Neuronal stem cell (in vitro differentiated cells): Measurements from ENCODE around the gene AMZ1.

Source experiments
- DNase-seq: peaks from one replicate; pipeline ENCODE4 v3.0.0-alpha.2; 2013; ENCODE audit warnings: low spot score
- H2AFZ ChIP-seq: one replicate; pipeline ENCODE4 v1.6.1; 2013; ENCODE audit warnings: mild to moderate bottlenecking, low read length, inconsistent platforms
- H2AK5ac ChIP-seq: 2 replicates; pipeline ENCODE4 v1.6.1; 2013; ENCODE audit warnings: low read depth, mild to moderate bottlenecking, inconsistent platforms, low read length, moderate library complexity, mixed read lengths
- H2BK120ac ChIP-seq: 2 replicates; pipeline ENCODE4 v1.6.1; 2013; ENCODE audit warnings: low read depth, mild to moderate bottlenecking, inconsistent platforms, low read length, moderate library complexity, mixed read lengths
- H2BK12ac ChIP-seq: one replicate; pipeline ENCODE4 v1.6.1; 2013; ENCODE audit warnings: low read length, inconsistent platforms
- H2BK15ac ChIP-seq: 2 replicates; pipeline ENCODE4 v1.6.1; 2013; ENCODE audit warnings: mild to moderate bottlenecking, low read length, inconsistent platforms, mixed read lengths
- H2BK5ac ChIP-seq: one replicate; pipeline ENCODE4 v1.6.1; 2013; ENCODE audit warnings: inconsistent platforms, mild to moderate bottlenecking, low read length, moderate library complexity
- H3K14ac ChIP-seq: one replicate; pipeline ENCODE4 v1.6.1; 2013; ENCODE audit warnings: low read length, inconsistent platforms
- H3K18ac ChIP-seq: 2 replicates; pipeline ENCODE4 v1.6.1; 2013; ENCODE audit warnings: low read length, inconsistent platforms
- H3K23ac ChIP-seq: 2 replicates; pipeline ENCODE4 v1.6.1; 2013; ENCODE audit warnings: low read depth, mild to moderate bottlenecking, mixed read lengths, low read length, inconsistent platforms; ENCODE audit not compliant: poor library complexity
- H3K27ac ChIP-seq: replicated peaks from 3 replicates; pipeline ENCODE4 v1.5.1; 2013; ENCODE audit warnings: low read length, inconsistent platforms
- H3K27me3 ChIP-seq, 3 experiments: 2 replicates each; pipeline ENCODE4 v1.6.1; 2013; ENCODE audit warnings: low read length in 3 of 3, mild to moderate bottlenecking in 2 of 3, inconsistent platforms in 1 of 3, low read depth in 1 of 3, mixed read lengths in 1 of 3, moderate library complexity in 1 of 3; ENCODE audit not compliant: control insufficient read depth in 3 of 3, insufficient read depth in 3 of 3
- H3K36me3 ChIP-seq, 2 donors: replicated peaks in 1 of 2; 2 replicates each; pipeline ENCODE4 v1.6.1; 2013; ENCODE audit warnings: low read length in 2 of 2; ENCODE audit not compliant: control insufficient read depth in 2 of 2, insufficient read depth in 2 of 2
- H3K4ac ChIP-seq: 2 replicates; pipeline ENCODE4 v1.6.1; 2013; ENCODE audit warnings: inconsistent platforms, mild to moderate bottlenecking, low read length, moderate library complexity
- H3K4me1 ChIP-seq, 2 donors: 1 replicate in 1 of 2; 2 replicates in 1 of 2; pipeline ENCODE4 v1.6.1; 2013; ENCODE audit warnings: low read length in 2 of 2, low read depth in 1 of 2; ENCODE audit not compliant: control insufficient read depth in 2 of 2, insufficient read depth in 1 of 2
- H3K4me2 ChIP-seq: one replicate; pipeline ENCODE4 v1.6.1; 2013; ENCODE audit warnings: mild to moderate bottlenecking, low read length, inconsistent platforms; ENCODE audit not compliant: insufficient read depth, poor library complexity, severe bottlenecking
- H3K4me3 ChIP-seq, 2 donors: 2 replicates each; pipeline ENCODE4 v1.5.1; 2013; ENCODE audit warnings: low read length in 2 of 2, mild to moderate bottlenecking in 2 of 2, inconsistent platforms in 1 of 2, moderate library complexity in 1 of 2
- H3K79me1 ChIP-seq: one replicate; pipeline ENCODE4 v1.6.1; 2013; ENCODE audit warnings: low read depth, mild to moderate bottlenecking, inconsistent platforms, low read length, moderate library complexity
- H3K9ac ChIP-seq: one replicate; pipeline ENCODE4 v1.6.1; 2013; ENCODE audit warnings: mild to moderate bottlenecking, low read depth, low read length, inconsistent platforms; ENCODE audit not compliant: poor library complexity
- H3K9me3 ChIP-seq, 2 donors: replicated peaks in 1 of 2; 2 replicates each; pipeline versions ENCODE3 to v1.6.1; 2013; ENCODE audit warnings: low read length in 2 of 2, mild to moderate bottlenecking in 2 of 2, inconsistent platforms in 1 of 2, low read depth in 1 of 2, mixed read lengths in 1 of 2, moderate library complexity in 1 of 2; ENCODE audit not compliant: control insufficient read depth in 2 of 2, insufficient read depth in 1 of 2
- H4K8ac ChIP-seq: one replicate; pipeline ENCODE4 v1.6.1; 2013; ENCODE audit warnings: low read depth, mild to moderate bottlenecking, inconsistent platforms, low read length, moderate library complexity
- H4K91ac ChIP-seq: one replicate; pipeline ENCODE4 v1.6.1; 2013; ENCODE audit warnings: low read length, low read depth, mild to moderate bottlenecking, inconsistent platforms; ENCODE audit not compliant: poor library complexity
- whole genome bisulfite sequencing, 2 donors: extraction: QIAGEN DNeasy Blood & Tissue Kit; methylation state at CpG; one replicate each; pipeline ENCODE4 v1.1.7; 2013; ENCODE audit warnings: missing lambda C conversion rate in 2 of 2, mixed read lengths in 1 of 2; ENCODE audit not compliant: insufficient read length in 2 of 2, insufficient replicate concordance in 1 of 2; ENCODE audit errors: extremely low coverage in 2 of 2; 5-methylcytosine and 5-hydroxymethylcytosine counted together

The AMZ1 gene

GRCh38 chr7:2751086-2751485, 63.1 kb downstream of the AMZ1 start:
- no peak for DNase-seq

DNA sequence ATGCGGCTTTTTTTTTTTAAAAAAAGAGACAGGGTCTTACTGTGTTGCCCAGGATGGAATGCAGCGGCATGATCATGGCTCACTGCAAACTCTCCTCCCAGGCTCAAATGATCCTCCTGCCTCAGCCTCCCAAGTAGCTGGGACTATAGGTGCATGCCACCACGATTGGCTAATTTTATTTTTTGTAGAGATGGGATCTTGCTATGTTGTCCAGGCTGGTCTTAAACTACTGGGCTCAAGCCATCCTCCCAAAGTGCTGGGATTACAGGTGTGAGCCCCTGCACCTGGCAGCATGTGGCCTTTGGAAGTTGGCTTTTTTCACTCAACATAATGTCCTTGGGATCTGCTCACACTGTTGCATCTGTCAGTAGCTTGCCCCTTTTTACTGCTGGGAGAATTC, 65.1 kb downstream of the AMZ1 start:
- WGBS, 2 donors = no CpG with 5 or more reads among the region's 3 CpGs
- no peak overlapping the region for H3K4me2 ChIP-seq

More at GRCh38 chr7:2751086-2751485, 63.1 kb downstream of the AMZ1 start:
- Histone ChIP-seq H3K79me1 (no peaks in the 10 kb centered on the region), H3K9ac (no peak overlapping the region), H4K8ac (no peak overlapping the region), H3K4ac (no peak overlapping the region), H2BK120ac (no peak overlapping the region), H3K27me3 (no peaks in the 10 kb centered on the region), H2BK12ac (no peak overlapping the region), H3K36me3 (peaks cover 0 to 2% of the 10 kb centered on the region in 2 donors), H3K27ac (no peak overlapping the region), H2AK5ac (no peak overlapping the region), H4K91ac (no peak overlapping the region), H2BK15ac (no peak overlapping the region), H2AFZ (no peak overlapping the region), H3K4me2 (no peak overlapping the region), H3K23ac (no peak overlapping the region), H3K14ac (no peak overlapping the region), H3K9me3 (peaks cover 0 to 14% of the 10 kb centered on the region in 2 donors), H3K18ac (no peak overlapping the region), H2BK5ac (no peak overlapping the region), H3K4me1 (no peaks in the 10 kb centered on the region), H3K4me3 (no peak overlapping the region)
- no CpG with 5 or more reads among the region's 5 CpGs for WGBS, 2 donors

DNA sequence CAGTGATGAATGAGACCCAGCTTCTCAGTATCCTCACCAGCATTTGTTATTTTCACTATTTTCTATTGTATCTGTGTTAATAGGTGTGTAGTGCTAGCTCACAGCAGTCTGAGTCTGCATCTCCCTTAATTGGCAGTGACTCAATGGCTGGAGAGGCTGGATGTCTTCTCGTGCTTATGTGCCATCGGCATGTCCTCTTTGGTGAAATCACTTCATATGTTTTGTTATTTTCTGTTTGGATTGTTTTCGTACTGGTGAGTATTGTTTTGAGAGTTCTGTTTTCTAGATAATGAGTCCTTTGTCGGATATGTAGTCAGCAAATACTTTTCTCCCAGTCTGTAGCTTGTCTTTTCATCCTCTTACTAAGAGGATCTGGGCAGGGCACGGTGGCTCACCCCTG, 66.1 kb downstream of the AMZ1 start:
- Histone ChIP-seq H3K79me1 (peaks cover 2% of the 10 kb centered on the region), H2BK5ac (no peak overlapping the region), H4K91ac (no peak overlapping the region), H3K27ac (no peak overlapping the region), H3K4ac (no peak overlapping the region), H3K27me3 (no peaks in the 10 kb centered on the region), H2BK15ac (no peak overlapping the region), H2AK5ac (no peak overlapping the region), H2AFZ (no peak overlapping the region), H3K9me3 (peaks cover 0 to 14% of the 10 kb centered on the region in 2 donors), H2BK12ac (no peak overlapping the region), H3K14ac (no peak overlapping the region), H3K4me1 (peaks cover 7 to 8% of the 10 kb centered on the region in 2 donors), H3K4me3 (no peak overlapping the region), H4K8ac (no peak overlapping the region), H3K4me2 (no peak overlapping the region), H3K9ac (no peak overlapping the region), H2BK120ac (no peak overlapping the region), H3K36me3 (peaks cover 2 to 8% of the 10 kb centered on the region in 2 donors), H3K23ac (no peak overlapping the region), H3K18ac (no peak overlapping the region)
- no peak for DNase-seq
- no CpG with 5 or more reads among the region's 5 CpGs for WGBS, 2 donors

More for the DNA sequence above, 65.1 kb downstream of the AMZ1 start:
- Histone ChIP-seq H2BK120ac (no peak overlapping the region), H3K27ac (no peak overlapping the region), H4K91ac (no peak overlapping the region), H2BK12ac (no peak overlapping the region), H3K18ac (no peak overlapping the region), H3K4ac (no peak overlapping the region), H3K14ac (no peak overlapping the region), H3K27me3 (no peaks in the 10 kb centered on the region), H2AFZ (no peak overlapping the region), H2BK15ac (no peak overlapping the region), H3K23ac (no peak overlapping the region), H2AK5ac (no peak overlapping the region), H3K4me3 (no peak overlapping the region), H3K9ac (no peak overlapping the region), H3K9me3 (peaks cover 0 to 14% of the 10 kb centered on the region in 2 donors), H2BK5ac (no peak overlapping the region), H3K36me3 (peaks cover 2 to 8% of the 10 kb centered on the region in 2 donors), H3K79me1 (no peaks in the 10 kb centered on the region), H3K4me1 (peaks cover 5% of the 10 kb centered on the region in 2 donors), H4K8ac (no peak overlapping the region)
- DNase-seq = no peak

- Histone ChIP-seq H2BK5ac (no peak overlapping the region), H3K4me2 (no peak overlapping the region), H3K79me1 (peaks cover 2% of the 10 kb centered on the region), H2BK15ac (no peak overlapping the region), H3K23ac (no peak overlapping the region), H4K91ac (no peak overlapping the region), H2BK12ac (no peak overlapping the region), H3K18ac (no peak overlapping the region), H2AFZ (no peak overlapping the region), H2AK5ac (no peak overlapping the region), H3K14ac (no peak overlapping the region), H3K27ac (no peak overlapping the region), H3K36me3 (peaks cover 2 to 12% of the 10 kb centered on the region in 2 donors), H3K9ac (no peak overlapping the region), H4K8ac (no peak overlapping the region), H3K4me1 (peaks cover 7 to 8% of the 10 kb centered on the region in 2 donors), H2BK120ac (no peak overlapping the region), H3K27me3 (no peaks in the 10 kb centered on the region), H3K4ac (no peak overlapping the region), H3K9me3 (peaks cover 0 to 10% of the 10 kb centered on the region in 2 donors), H3K4me3 (no peak overlapping the region)
- no peak for DNase-seq
- WGBS, 2 donors = no CpG with 5 or more reads among the region's 10 CpGs
These were observed 66.9 kb downstream of the AMZ1 start for GRCh38 chr7:2754912-2755311.
